Measurements from ENCODE around the gene RNU4-1.

RNU4-1 gene

GRCh38 chr12:120314220-120314619 is 21.2 kb upstream of the RNU4-1 start:
- Histone ChIP-seq H3K4me3 (ENCODE audit: low read depth, low read length, poor library complexity, severe bottlenecking) (no peak overlapping the region), H2AFZ (ENCODE audit: low read length) (no peak overlapping the region), H3K9me3 (ENCODE audit: low read length) (no peaks in the 10 kb centered on the region), H3K4me1 (ENCODE audit: insufficient read depth, low read length, severe bottlenecking) (peaks cover 13% of the 10 kb centered on the region), H4K20me1 (ENCODE audit: insufficient read depth, low read length) (no peaks in the 10 kb centered on the region), H3K36me3 (ENCODE audit: insufficient read depth, low read length) (no peaks in the 10 kb centered on the region), H3K9ac (ENCODE audit: low read length) (no peak overlapping the region), H3F3A (ENCODE audit: insufficient read depth, low read length) (no peaks in the 10 kb centered on the region), H3K4me2 (ENCODE audit: low read length) (no peak overlapping the region), H3K27ac (ENCODE audit: low read depth, low read length, poor library complexity, severe bottlenecking) (no peak overlapping the region), H3K79me2 (ENCODE audit: insufficient read depth, low read length) (no peaks in the 10 kb centered on the region), H3K9me2 (ENCODE audit: low read depth, low read length) (no peaks in the 10 kb centered on the region), H3K27me3 (ENCODE audit: insufficient read depth, low read length) (no peaks in the 10 kb centered on the region)
- peak; percentile 55 for TF ChIP-seq CTCF (IDR thresholded peaks at IDR 0.05; ENCODE audit: low read length)
- no peak for TF ChIP-seq EZH2 (IDR thresholded peaks at IDR 0.05; ENCODE audit: borderline replicate concordance, low read length)

- Histone ChIP-seq H2AFZ (ENCODE audit: low read length) (peak within 1 kb of the TSS; percentile 97), H3K79me2 (ENCODE audit: insufficient read depth, low read length) (no peaks in the 10 kb centered on the region), H3K9me2 (ENCODE audit: low read depth, low read length) (no peaks in the 10 kb centered on the region), H4K20me1 (ENCODE audit: insufficient read depth, low read length) (no peaks in the 10 kb centered on the region), H3K9ac (ENCODE audit: low read length) (peak within 1 kb of the TSS; percentile 84), H3K9me3 (ENCODE audit: low read length) (no peaks in the 10 kb centered on the region), H3K4me1 (ENCODE audit: insufficient read depth, low read length, severe bottlenecking) (peaks cover 5% of the 10 kb centered on the region), H3K36me3 (ENCODE audit: insufficient read depth, low read length) (no peaks in the 10 kb centered on the region), H3K4me3 (ENCODE audit: low read depth, low read length, poor library complexity, severe bottlenecking) (peak within 1 kb of the TSS; percentile 82), H3F3A (ENCODE audit: insufficient read depth, low read length) (no peaks in the 10 kb centered on the region), H3K4me2 (ENCODE audit: low read length) (peak within 1 kb of the TSS; percentile 98), H3K27ac (ENCODE audit: low read depth, low read length, poor library complexity, severe bottlenecking) (no peak within 1 kb of the TSS), H3K27me3 (ENCODE audit: insufficient read depth, low read length) (no peaks in the 10 kb centered on the region)
- no peak for TF ChIP-seq EZH2 (IDR thresholded peaks at IDR 0.05; ENCODE audit: borderline replicate concordance, low read length)
- peak; percentile 85 for TF ChIP-seq CTCF (IDR thresholded peaks at IDR 0.05; ENCODE audit: low read length)
These were observed 9.2 kb upstream of the RNU4-1 start, which contains the start of gene SIRT4 for GRCh38 chr12:120301962-120302815. TSS of gene SIRT4 (plus strand) at chr12:120302321. CDS start at chr12:120303562, 1,241 bp downstream.

- Histone ChIP-seq H3K4me3 (ENCODE audit: low read depth, low read length, poor library complexity, severe bottlenecking) (peak overlapping the region; percentile 57), H3K4me2 (ENCODE audit: low read length) (peak overlapping the region; percentile 78), H3K79me2 (ENCODE audit: insufficient read depth, low read length) (no peaks in the 10 kb centered on the region), H3K27me3 (ENCODE audit: insufficient read depth, low read length) (no peaks in the 10 kb centered on the region), H3K27ac (ENCODE audit: low read depth, low read length, poor library complexity, severe bottlenecking) (peak overlapping the region; percentile 96), H4K20me1 (ENCODE audit: insufficient read depth, low read length) (no peaks in the 10 kb centered on the region), H3K36me3 (ENCODE audit: insufficient read depth, low read length) (no peaks in the 10 kb centered on the region), H3K4me1 (ENCODE audit: insufficient read depth, low read length, severe bottlenecking) (peaks cover 22% of the 10 kb centered on the region), H2AFZ (ENCODE audit: low read length) (no peak overlapping the region), H3K9ac (ENCODE audit: low read length) (peak overlapping the region; percentile 66), H3F3A (ENCODE audit: insufficient read depth, low read length) (peaks cover 7% of the 10 kb centered on the region; the same call in 1 of the 2 replicates), H3K9me2 (ENCODE audit: low read depth, low read length) (no peaks in the 10 kb centered on the region), H3K9me3 (ENCODE audit: low read length) (no peaks in the 10 kb centered on the region)
- no peak for TF ChIP-seq CTCF (IDR thresholded peaks at IDR 0.05; ENCODE audit: low read length)
- TF ChIP-seq EZH2 (IDR thresholded peaks at IDR 0.05; ENCODE audit: borderline replicate concordance, low read length), result no peak
These were observed 701 bp downstream of the RNU4-1 start for GRCh38 chr12:120292411-120292660.
